BJ (cell line): ENCODE results near the gene YIF1B. TPM values are rescaled to one million over a fixed set of nuclear protein-coding genes. Genes with fewer than 3 reads are reported as not detected.
A peak's percentile ranks its signal among the peaks of the same experiment; 100 is the strongest.

Source experiments
- CTCF ChIA-PET: fragments of 350-600 bp; formaldehyde crosslinking; extraction: SDS; loops from one replicate; lab custom pipeline; 2021; ENCODE audit warnings: antibody characterized with exemption, inconsistent platforms; lab: Yijun Ruan, JAX
- POLR2A ChIA-PET: fragments of 300-600 bp; sonication (Branson Sonifier 250); formaldehyde crosslinking; extraction: SDS; loops from one replicate; lab custom pipeline; 2021; ENCODE audit warnings: antibody characterized with exemption; lab: Charles Lee
- DNase-seq: peaks from one replicate; pipeline ENCODE4 v3.0.0-alpha.2; 2011; ENCODE audit warnings: low read depth
- H3K27me3 ChIP-seq: 2 replicates; pipeline ENCODE4 v1.6.0; 2011; ENCODE audit warnings: low read length; ENCODE audit not compliant: control insufficient read depth, insufficient read depth
- H3K36me3 ChIP-seq: 2 replicates; pipeline ENCODE4 v1.5.1; 2011; ENCODE audit warnings: low read length; ENCODE audit not compliant: control insufficient read depth, insufficient read depth
- H3K4me3 ChIP-seq: 2 replicates; pipeline ENCODE4 v1.5.1; 2011; ENCODE audit warnings: low read depth, mild to moderate bottlenecking, control low read depth, low read length
- polyA plus RNA-seq: library from polyadenylated mRNA; depleted of rRNA; stranded (reverse); fragments of >200 nt; gene quantifications from 2 replicates; pipeline ENCODE4 v1.2.3, GENCODE V29; 2011
- TF ChIP-seq, protein P1 (sequence below): IDR thresholded peaks from 2 replicates; pipeline ENCODE4 v1.5.1; 2011; ENCODE audit warnings: low read depth, mild to moderate bottlenecking, control low read depth, inconsistent platforms, low read length, moderate library complexity; ENCODE audit not compliant: insufficient read depth

Gene YIF1B
- polyA plus RNA-seq, 1 experiment, result 211 TPM

DNA sequence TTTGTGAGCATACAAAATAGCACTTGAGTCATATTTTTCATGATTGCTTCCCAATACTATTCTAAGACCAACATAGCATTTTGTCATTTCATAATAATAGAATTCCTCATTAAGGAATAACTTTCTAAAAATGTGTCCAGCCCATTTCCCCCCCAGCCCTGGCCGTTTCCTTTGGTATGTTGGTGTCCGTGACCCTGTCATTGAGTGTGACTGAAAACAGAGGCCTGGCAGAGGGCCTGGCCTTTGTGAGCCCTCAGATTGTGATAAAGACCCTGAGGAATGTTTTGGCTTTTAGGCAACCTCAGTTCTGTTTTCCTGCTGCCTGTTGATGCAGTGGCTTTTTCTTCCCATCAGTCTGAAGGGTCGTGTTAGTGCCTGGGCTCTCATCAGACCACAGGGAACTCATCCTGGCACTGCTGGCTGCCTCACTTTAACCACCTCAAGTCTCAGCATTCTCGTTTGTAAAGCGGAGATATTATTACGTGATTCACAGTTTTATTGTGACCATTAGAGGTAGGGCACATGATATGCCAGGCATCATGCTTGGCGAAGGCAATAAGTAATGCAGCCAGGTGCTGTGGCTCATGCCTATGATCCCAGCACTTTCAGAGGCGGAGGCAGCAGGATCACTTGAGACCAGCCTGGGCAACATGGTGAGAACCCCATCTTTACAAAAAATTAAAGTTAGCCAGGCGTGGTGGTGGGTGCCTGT is 37.6 kb downstream of the YIF1B start:
- no peaks in the 10 kb centered on the region for H3K36me3 ChIP-seq
- ChIA-PET CTCF (interaction anchor here (0.9 kb wide), 1 partner anchor 10 kb away, joined by 3 read pairs; no protein-coding TSS in a partner anchor), POLR2A (no interaction called here)
- TF ChIP-seq, protein P1, sequence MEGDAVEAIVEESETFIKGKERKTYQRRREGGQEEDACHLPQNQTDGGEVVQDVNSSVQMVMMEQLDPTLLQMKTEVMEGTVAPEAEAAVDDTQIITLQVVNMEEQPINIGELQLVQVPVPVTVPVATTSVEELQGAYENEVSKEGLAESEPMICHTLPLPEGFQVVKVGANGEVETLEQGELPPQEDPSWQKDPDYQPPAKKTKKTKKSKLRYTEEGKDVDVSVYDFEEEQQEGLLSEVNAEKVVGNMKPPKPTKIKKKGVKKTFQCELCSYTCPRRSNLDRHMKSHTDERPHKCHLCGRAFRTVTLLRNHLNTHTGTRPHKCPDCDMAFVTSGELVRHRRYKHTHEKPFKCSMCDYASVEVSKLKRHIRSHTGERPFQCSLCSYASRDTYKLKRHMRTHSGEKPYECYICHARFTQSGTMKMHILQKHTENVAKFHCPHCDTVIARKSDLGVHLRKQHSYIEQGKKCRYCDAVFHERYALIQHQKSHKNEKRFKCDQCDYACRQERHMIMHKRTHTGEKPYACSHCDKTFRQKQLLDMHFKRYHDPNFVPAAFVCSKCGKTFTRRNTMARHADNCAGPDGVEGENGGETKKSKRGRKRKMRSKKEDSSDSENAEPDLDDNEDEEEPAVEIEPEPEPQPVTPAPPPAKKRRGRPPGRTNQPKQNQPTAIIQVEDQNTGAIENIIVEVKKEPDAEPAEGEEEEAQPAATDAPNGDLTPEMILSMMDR, result no peak
- H3K27me3 ChIP-seq, result no peaks in the 10 kb centered on the region
- peak; percentile 63 for DNase-seq
- no peak overlapping the region for H3K4me3 ChIP-seq

DNA sequence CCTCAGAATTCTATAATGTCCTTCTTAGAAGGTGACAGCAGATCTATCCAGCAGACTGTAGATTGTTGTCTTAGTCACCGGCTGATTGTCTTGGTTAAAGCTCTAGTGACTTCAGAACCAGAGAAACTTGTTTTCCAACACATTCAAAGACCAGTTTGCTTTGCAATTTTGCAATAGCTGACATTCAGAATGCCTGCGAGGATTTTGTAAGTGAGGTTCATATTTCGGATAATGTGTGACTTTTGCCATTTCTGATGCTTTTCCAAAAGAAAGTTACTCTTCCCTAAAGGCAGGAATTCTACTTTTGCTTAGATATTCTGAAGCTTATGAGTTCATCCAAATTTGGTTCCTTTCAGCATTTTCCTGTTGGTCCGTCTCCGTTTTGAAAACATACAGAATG is 38.2 kb downstream of the YIF1B start:
- Histone ChIP-seq H3K27me3 (no peaks in the 10 kb centered on the region), H3K4me3 (no peak overlapping the region), H3K36me3 (no peaks in the 10 kb centered on the region)
- no peak for DNase-seq
- POLR2A ChIA-PET, result no interaction called here
- CTCF ChIA-PET, result interaction anchor here (0.9 kb wide), 1 partner anchor 9 kb away, joined by 3 read pairs; no protein-coding TSS in a partner anchor
- TF ChIP-seq, protein P1, result no peak

DNA sequence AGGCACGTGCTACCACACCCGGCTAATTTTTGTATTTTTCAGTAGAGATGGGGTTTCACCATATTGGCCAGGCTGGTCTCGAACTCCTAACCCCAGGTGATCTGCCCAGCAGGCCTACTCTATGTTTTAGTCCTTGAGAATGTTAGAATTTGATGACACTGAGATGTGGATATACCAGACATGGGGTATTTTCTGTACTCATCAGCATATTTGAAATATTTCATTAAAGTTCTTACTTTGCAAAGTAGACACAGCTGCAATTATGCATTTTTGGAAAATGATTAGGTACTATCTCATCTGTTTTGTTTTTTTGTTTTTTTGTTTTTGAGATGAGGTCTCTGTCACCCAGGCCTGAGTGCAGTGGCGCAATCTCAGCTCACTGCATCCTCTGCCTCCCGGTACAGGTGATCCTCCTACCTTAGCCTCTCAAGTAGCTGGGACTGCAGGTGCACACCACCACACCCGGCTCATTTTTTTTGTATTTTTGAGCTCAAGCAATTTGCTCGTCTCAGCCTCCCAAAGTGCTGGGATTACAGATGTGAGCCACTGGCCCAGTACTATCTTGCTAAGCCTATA is 38.7 kb downstream of the YIF1B start:
- CTCF ChIA-PET, result interaction anchor here (0.9 kb wide), 1 partner anchor 9 kb away, joined by 3 read pairs; no protein-coding TSS in a partner anchor
- no peak for DNase-seq
- no peaks in the 10 kb centered on the region for H3K27me3 ChIP-seq
- TF ChIP-seq, protein P1, result no peak
- H3K36me3 ChIP-seq, result no peaks in the 10 kb centered on the region
- no peak overlapping the region for H3K4me3 ChIP-seq
- POLR2A ChIA-PET, result no interaction called here

DNA sequence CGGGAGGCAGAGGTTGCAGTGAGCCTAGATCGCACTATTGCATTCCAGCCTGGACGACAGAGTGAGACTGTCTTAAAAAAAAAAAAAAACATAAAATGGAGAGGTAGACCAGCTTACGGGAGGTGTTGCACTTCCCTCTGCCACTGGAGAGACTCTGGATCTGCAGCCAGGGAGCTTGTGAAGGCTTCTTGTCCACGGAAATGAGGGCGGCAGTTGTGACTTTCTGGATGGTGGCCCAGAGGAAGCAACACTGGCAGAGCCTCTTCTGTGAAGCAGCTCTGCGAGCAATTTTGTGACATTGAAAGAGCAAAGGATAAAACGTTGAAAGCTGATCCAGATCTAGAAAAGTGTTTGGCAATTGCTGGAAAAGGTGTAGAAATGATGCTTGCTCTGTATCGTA is 41.0 kb downstream of the YIF1B start:
- H3K4me3 ChIP-seq, result no peak overlapping the region
- no peak for DNase-seq

DNA sequence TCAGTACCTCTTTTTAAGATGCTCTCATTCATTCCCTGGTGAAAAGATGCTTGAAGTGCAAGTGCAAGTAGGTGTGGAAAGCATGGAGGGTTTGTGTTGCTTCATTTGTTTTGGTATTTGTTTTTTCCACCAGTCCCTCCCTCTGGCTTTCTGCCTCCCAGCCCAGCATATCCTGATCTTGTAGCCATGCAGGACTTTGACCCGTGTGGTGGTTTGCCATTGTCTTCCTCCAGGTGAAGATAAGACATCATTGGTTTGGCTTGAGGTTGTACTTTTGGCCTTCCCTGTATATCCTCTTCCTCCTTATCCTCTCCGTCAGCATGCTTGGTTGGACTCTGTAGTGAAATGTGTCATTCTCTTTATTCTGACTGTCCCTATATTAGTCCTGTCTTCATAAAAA is 42.2 kb downstream of the YIF1B start:
- ChIA-PET POLR2A (no interaction called here), CTCF (interaction anchor here (0.6 kb wide), 1 partner anchor 16 kb away, joined by 3 read pairs; no protein-coding TSS in a partner anchor)
- H3K4me3 ChIP-seq, result no peak overlapping the region
- H3K36me3 ChIP-seq, result no peaks in the 10 kb centered on the region
- H3K27me3 ChIP-seq, result no peaks in the 10 kb centered on the region
- TF ChIP-seq, protein P1, result no peak
- DNase-seq, result no peak

More for the DNA sequence above, 41.0 kb downstream of the YIF1B start:
- CTCF ChIA-PET, result no interaction called here
- POLR2A ChIA-PET, result no interaction called here
- TF ChIP-seq, protein P1, result no peak
- Histone ChIP-seq H3K36me3 (no peaks in the 10 kb centered on the region), H3K27me3 (no peaks in the 10 kb centered on the region)
